Breast epithelium (tissue), 4 donors: Measurements from ENCODE around the gene C11orf65. TPM values are rescaled to one million over a fixed set of nuclear protein-coding genes. Genes with fewer than 3 reads are reported as not detected.
"Not testable (repeated sequence)": the region's sequence is repeated elsewhere in the genome, so short reads cannot be mapped to it uniquely, and the experiment has no call there.

Source experiments
- DNase-seq, 2 donors: peaks; one replicate each; pipeline ENCODE4 v3.0.0-alpha.2; 2019; ENCODE audit warnings: low spot score in 2 of 2
- H3K27ac ChIP-seq, 2 donors: fragments of 200-600 bp; sonication (generic) in 1 of 2; one replicate each; pipeline ENCODE4 v1.5.1; 2016 to 2019; ENCODE audit warnings: mild to moderate bottlenecking in 1 of 2
- H3K27me3 ChIP-seq, 2 donors: fragments of 200-600 bp; sonication (generic) in 1 of 2; one replicate each; pipeline versions ENCODE4 v1.5.1 to v1.6.0; 2017 to 2019; ENCODE audit warnings: control low read depth in 1 of 2, mild to moderate bottlenecking in 1 of 2
- H3K36me3 ChIP-seq: fragments of 200-600 bp; one replicate; pipeline ENCODE4 v1.5.1; 2019
- H3K4me1 ChIP-seq, 2 donors: fragments of 200-600 bp; sonication (generic); one replicate each; pipeline ENCODE4 v1.5.1; 2016 to 2019; ENCODE audit warnings: control low read depth in 1 of 2
- H3K4me3 ChIP-seq, 3 donors: fragments of 200-600 bp; sonication (generic); 1 replicate in 2 of 3; 2 replicates in 1 of 3; pipeline ENCODE4 v1.5.1; 2016 to 2019; ENCODE audit warnings: mild to moderate bottlenecking in 3 of 3, moderate library complexity in 2 of 3
- H3K9me3 ChIP-seq, 2 donors: fragments of 200-600 bp; sonication (generic) in 1 of 2; one replicate each; pipeline ENCODE4 v1.5.1; 2016 to 2019; ENCODE audit warnings: control low read depth in 1 of 2
- POLR2A ChIP-seq: fragments of 450-650 bp; IDR thresholded peaks from one replicate; pipeline ENCODE4 v1.6.1; 2016; ENCODE audit warnings: antibody characterized with exemption, mild to moderate bottlenecking, moderate library complexity
- POLR2AphosphoS5 ChIP-seq, 3 donors: sonication (generic); formaldehyde crosslinking; IDR thresholded peaks; one replicate each; pipeline ENCODE4 v1.6.1; 2017; ENCODE audit warnings: antibody characterized with exemption in 3 of 3
- intact Hi-C: fragments of 100-400 bp; cut with DNase I; formaldehyde crosslinking; loops from one replicate; pipeline ENCODE4 v1.15.1; 2023; ENCODE audit warnings: low total_unique reads
- total RNA-seq, 3 donors: library from RNA; depleted of rRNA; stranded (reverse); fragments of >200 nt; gene quantifications; one replicate each; pipeline ENCODE4 v1.1.0, GENCODE V29; 2016
- TF ChIP-seq, protein P1 (sequence below), 3 donors: fragments of 450-650 bp; IDR thresholded peaks; one replicate each; pipeline ENCODE4 v1.5.1; 2016 to 2017; ENCODE audit warnings: antibody characterized with exemption in 3 of 3, mild to moderate bottlenecking in 3 of 3, moderate library complexity in 3 of 3

C11orf65 gene
- total RNA-seq, 3 donors from 2014 or later = 0.32 to 1.9 (median 0.66) TPM

GRCh38 chr11:108417551-108417950 lies 49.8 kb downstream of the C11orf65 start:
- H3K27me3 ChIP-seq, H3K27ac ChIP-seq, H3K4me3 ChIP-seq, H3K36me3 ChIP-seq, intact Hi-C loops, H3K9me3 ChIP-seq, DNase-seq, H3K4me1 ChIP-seq: not testable (repeated sequence)
- TF ChIP-seq, protein P1, sequence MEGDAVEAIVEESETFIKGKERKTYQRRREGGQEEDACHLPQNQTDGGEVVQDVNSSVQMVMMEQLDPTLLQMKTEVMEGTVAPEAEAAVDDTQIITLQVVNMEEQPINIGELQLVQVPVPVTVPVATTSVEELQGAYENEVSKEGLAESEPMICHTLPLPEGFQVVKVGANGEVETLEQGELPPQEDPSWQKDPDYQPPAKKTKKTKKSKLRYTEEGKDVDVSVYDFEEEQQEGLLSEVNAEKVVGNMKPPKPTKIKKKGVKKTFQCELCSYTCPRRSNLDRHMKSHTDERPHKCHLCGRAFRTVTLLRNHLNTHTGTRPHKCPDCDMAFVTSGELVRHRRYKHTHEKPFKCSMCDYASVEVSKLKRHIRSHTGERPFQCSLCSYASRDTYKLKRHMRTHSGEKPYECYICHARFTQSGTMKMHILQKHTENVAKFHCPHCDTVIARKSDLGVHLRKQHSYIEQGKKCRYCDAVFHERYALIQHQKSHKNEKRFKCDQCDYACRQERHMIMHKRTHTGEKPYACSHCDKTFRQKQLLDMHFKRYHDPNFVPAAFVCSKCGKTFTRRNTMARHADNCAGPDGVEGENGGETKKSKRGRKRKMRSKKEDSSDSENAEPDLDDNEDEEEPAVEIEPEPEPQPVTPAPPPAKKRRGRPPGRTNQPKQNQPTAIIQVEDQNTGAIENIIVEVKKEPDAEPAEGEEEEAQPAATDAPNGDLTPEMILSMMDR (IDR thresholded peaks at IDR 0.05) = peak in 1 of 3 donors; percentile 10

DNA sequence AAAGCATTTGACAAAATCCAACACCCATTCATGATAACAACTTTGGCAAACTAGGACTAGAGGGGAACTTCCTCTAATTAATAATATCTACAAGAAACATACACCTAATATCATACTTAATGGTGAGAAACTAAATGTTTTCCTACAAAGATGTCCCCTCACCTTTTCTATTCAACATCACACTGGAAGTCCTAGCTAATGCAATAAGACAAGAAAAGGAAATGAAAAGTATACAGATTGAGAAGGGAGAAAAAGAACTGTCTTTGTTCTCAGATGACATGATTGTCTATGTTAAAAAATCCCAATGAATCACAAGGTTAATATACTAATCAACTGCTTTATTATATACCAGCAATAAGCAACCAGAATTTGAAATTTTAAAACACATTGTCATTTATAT lies 52.4 kb downstream of the C11orf65 start:
- Histone ChIP-seq H3K9me3 (no peaks in the 10 kb centered on the region), H3K36me3 (no peaks in the 10 kb centered on the region), H3K27ac (no peak overlapping the region), H3K4me1 (no peaks in the 10 kb centered on the region), H3K4me3 (no peak overlapping the region), H3K27me3 (no peaks in the 10 kb centered on the region)
- TF ChIP-seq, protein P1 (IDR thresholded peaks at IDR 0.05) = no peak
- no peak for TF ChIP-seq POLR2A
- intact Hi-C loops = no loop called here
- DNase-seq = no peak

DNA sequence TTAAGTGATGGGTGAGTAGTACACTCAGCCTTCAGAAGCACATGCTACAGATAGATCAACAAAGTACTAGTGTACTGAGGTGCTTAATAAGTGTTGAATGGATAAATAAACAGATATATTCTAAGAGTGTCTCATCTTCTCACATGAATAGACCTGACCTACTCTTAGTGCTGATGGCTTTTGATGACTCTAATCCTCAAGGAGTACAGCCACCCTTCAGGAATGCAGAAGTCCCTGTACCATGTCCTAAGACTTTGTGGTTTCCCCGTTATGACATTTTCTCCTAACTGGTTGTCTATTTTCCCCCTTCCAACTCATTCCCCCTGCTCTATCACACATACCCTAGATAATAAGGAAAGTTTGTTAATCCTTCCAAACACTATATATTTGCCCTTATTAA lies 61.6 kb downstream of the C11orf65 start:
- H3K36me3 ChIP-seq = no peaks in the 10 kb centered on the region
- H3K4me3 ChIP-seq = no peak overlapping the region
- intact Hi-C loops = loop anchor here (2.0 kb wide), 1 partner anchor 27 kb away; no protein-coding TSS in a partner anchor
- H3K27me3 ChIP-seq = no peaks in the 10 kb centered on the region
- TF ChIP-seq POLR2A = no peak
- TF ChIP-seq, protein P1 (IDR thresholded peaks at IDR 0.05) = no peak
- TF ChIP-seq POLR2AphosphoS5 (IDR thresholded peaks at IDR 0.05) = no peak
- H3K4me1 ChIP-seq = no peaks in the 10 kb centered on the region
- H3K9me3 ChIP-seq = no peaks in the 10 kb centered on the region
- no peak for DNase-seq
- no peak overlapping the region for H3K27ac ChIP-seq

DNA sequence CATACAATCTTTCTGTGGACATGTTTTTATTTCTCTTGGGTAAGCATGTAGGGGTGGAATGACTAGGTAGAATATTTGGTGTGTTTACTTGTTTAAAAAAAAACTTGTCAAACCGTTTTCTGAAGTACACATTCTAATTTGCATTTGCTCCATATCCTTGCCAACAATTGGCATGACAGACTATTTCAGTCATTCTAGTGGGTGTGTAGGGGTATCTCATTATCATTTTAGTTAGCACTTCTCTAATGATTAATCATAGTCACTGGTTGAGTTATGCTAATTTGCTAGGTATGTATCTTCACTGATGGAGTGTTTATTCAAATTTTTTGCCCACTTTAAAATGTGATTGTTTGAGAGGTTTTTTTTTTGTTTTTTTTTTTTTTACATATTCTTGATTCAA lies 64.3 kb downstream of the C11orf65 start:
- H3K9me3 ChIP-seq = no peaks in the 10 kb centered on the region
- no peak overlapping the region for H3K27ac ChIP-seq
- H3K36me3 ChIP-seq = no peaks in the 10 kb centered on the region
- DNase-seq = no peak
- TF ChIP-seq POLR2AphosphoS5 (IDR thresholded peaks at IDR 0.05) = no peak
- H3K27me3 ChIP-seq = no peaks in the 10 kb centered on the region
- H3K4me1 ChIP-seq = no peaks in the 10 kb centered on the region
- no peak overlapping the region for H3K4me3 ChIP-seq
- intact Hi-C loops = no loop called here

DNA sequence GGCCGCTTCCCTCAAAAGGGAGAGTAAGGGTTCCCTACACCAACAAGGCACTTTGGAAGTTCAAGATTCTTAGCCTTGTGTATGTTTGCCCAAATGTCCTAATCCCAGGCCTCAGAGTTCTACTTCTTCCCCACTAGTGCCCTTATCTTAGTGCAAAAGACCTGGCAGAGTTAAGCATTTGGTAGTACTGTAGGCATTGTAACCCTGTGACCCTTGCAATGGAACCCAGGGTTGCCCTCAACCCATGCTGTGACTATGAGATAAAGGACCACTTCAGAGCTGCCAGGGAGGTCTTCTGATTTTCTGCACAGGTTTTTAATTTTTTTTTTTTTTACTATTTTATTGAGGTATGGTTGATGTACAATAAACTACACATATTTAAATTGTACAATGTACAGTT lies 65.1 kb downstream of the C11orf65 start:
- Histone ChIP-seq H3K36me3 (no peaks in the 10 kb centered on the region), H3K4me3 (no peak overlapping the region), H3K4me1 (no peaks in the 10 kb centered on the region), H3K9me3 (no peaks in the 10 kb centered on the region), H3K27me3 (no peaks in the 10 kb centered on the region), H3K27ac (no peak overlapping the region)
- intact Hi-C loops = no loop called here
- TF ChIP-seq, protein P1 (IDR thresholded peaks at IDR 0.05) = no peak
- TF ChIP-seq POLR2A (no peak), POLR2AphosphoS5 (IDR thresholded peaks at IDR 0.05) (no peak)
- no peak for DNase-seq

- TF ChIP-seq, protein P1 (IDR thresholded peaks at IDR 0.05) = no peak
- no peak for TF ChIP-seq POLR2A
- TF ChIP-seq POLR2AphosphoS5 (IDR thresholded peaks at IDR 0.05) = no peak
- Histone ChIP-seq H3K4me1 (no peaks in the 10 kb centered on the region), H3K27me3 (no peaks in the 10 kb centered on the region), H3K4me3 (no peak overlapping the region), H3K9me3 (no peaks in the 10 kb centered on the region), H3K36me3 (no peaks in the 10 kb centered on the region), H3K27ac (no peak overlapping the region)
- DNase-seq = no peak
- intact Hi-C loops = no loop called here
Measured at GRCh38 chr11:108398439-108398838, 68.9 kb downstream of the C11orf65 start.

DNA sequence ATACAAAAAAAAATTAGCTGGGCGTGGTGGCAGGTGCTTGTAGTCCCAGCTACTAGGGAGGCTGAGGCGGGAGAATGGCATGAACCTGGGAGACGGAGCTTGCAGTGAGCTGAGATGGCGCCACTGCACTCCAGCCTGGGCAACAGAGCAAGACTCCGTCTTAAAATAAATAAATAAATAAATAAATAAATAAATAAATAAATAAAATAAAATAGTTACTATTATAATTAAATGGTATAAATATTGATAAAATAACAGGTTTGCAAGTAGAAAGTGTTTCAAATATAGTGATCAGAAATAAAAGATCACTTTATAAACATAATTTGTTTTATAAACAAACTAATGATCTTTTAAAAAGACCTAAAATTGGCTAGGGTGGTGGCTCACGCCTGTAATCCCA lies 70.7 kb downstream of the C11orf65 start:
- H3K27ac ChIP-seq, H3K27me3 ChIP-seq, H3K36me3 ChIP-seq, H3K9me3 ChIP-seq, DNase-seq, H3K4me3 ChIP-seq, intact Hi-C loops, H3K4me1 ChIP-seq: not testable (repeated sequence)
